Measurements from ENCODE around the gene C1orf105.

DNA sequence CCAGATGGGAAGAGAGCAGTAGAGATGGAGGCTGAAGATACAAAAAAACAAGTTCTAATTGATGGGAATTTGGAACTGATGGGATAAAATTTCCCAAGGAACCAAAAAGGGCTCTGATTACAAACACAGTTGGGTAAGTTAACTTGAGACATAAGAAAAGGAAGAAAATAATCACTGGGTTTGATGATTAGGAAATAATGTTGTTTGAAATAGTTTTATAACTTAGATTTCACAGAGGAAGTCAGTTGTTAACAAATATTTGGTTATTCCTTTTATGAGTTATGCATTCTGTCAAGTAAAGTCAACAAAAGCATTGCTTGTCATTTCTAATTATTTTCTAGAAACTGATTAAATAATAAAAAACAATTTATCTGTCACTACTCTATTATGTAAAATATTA is 92.1 kb downstream of the C1orf105 start:
- TF ChIP-seq, protein P1, sequence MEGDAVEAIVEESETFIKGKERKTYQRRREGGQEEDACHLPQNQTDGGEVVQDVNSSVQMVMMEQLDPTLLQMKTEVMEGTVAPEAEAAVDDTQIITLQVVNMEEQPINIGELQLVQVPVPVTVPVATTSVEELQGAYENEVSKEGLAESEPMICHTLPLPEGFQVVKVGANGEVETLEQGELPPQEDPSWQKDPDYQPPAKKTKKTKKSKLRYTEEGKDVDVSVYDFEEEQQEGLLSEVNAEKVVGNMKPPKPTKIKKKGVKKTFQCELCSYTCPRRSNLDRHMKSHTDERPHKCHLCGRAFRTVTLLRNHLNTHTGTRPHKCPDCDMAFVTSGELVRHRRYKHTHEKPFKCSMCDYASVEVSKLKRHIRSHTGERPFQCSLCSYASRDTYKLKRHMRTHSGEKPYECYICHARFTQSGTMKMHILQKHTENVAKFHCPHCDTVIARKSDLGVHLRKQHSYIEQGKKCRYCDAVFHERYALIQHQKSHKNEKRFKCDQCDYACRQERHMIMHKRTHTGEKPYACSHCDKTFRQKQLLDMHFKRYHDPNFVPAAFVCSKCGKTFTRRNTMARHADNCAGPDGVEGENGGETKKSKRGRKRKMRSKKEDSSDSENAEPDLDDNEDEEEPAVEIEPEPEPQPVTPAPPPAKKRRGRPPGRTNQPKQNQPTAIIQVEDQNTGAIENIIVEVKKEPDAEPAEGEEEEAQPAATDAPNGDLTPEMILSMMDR (IDR thresholded peaks at IDR 0.05), result no peak
- TF ChIP-seq ZFX (IDR thresholded peaks at IDR 0.05; ENCODE audit: borderline replicate concordance), result no peak
